ENCODE results near the gene FSTL4.

Gene FSTL4

GRCh38 chr5:133309166-133309795 is 303.1 kb downstream of the FSTL4 start:
- no peak for DNase-seq
- Histone ChIP-seq H3K9ac (ENCODE audit: low read length) (no peak overlapping the region), H3K36me3 (replicated peaks; ENCODE audit: insufficient read depth, low read length) (no peaks in the 10 kb centered on the region), H3K9me2 (replicated peaks; ENCODE audit: insufficient read depth, low read length) (no peaks in the 10 kb centered on the region), H3K79me2 (ENCODE audit: low read length) (no peaks in the 10 kb centered on the region), H3K4me2 (ENCODE audit: low read depth, low read length) (no peak overlapping the region), H3F3A (ENCODE audit: insufficient read depth, low read length) (peaks cover 9% of the 10 kb centered on the region), H3K27me3 (replicated peaks; ENCODE audit: insufficient read depth, low read length) (no peaks in the 10 kb centered on the region), H2AFZ (ENCODE audit: low read length) (no peak overlapping the region), H3K9me3 (replicated peaks; ENCODE audit: insufficient read depth, low read length) (no peaks in the 10 kb centered on the region), H3K4me3 (ENCODE audit: low read length) (no peak overlapping the region), H4K20me1 (ENCODE audit: insufficient read depth, low read length) (no peaks in the 10 kb centered on the region), H3K4me1 (ENCODE audit: low read length) (peaks cover 30% of the 10 kb centered on the region), H3K27ac (ENCODE audit: low read length) (0 out of 2 replicates have a peak overlapping the region, but pooled peaks have one; percentile 79)
- TF ChIP-seq CTCF (IDR thresholded peaks at IDR 0.05; ENCODE audit: low read length) = no peak
- TF ChIP-seq EZH2 (optimal IDR thresholded peaks at IDR 0.05; ENCODE audit: low read depth, low read length) = no peak
- TF ChIP-seq EZH2phosphoT487 (IDR thresholded peaks at IDR 0.05; ENCODE audit: low read length) = no peak

GRCh38 chr5:133307275-133307674 is 305.1 kb downstream of the FSTL4 start:
- H3K36me3 ChIP-seq (replicated peaks; ENCODE audit: insufficient read depth, low read length) = no peaks in the 10 kb centered on the region
- no peak overlapping the region for H3K4me3 ChIP-seq (ENCODE audit: low read length)
- H3K4me2 ChIP-seq (ENCODE audit: low read depth, low read length) = peak overlapping the region; percentile 59
- H3K79me2 ChIP-seq (ENCODE audit: low read length) = no peaks in the 10 kb centered on the region
- peak; percentile 95 for DNase-seq
- H3K9ac ChIP-seq (ENCODE audit: low read length) = peak overlapping the region; percentile 27; the same call in 1 of the 2 replicates
- TF ChIP-seq EZH2phosphoT487 (IDR thresholded peaks at IDR 0.05; ENCODE audit: low read length) (no peak), EZH2 (optimal IDR thresholded peaks at IDR 0.05; ENCODE audit: low read depth, low read length) (no peak), CTCF (IDR thresholded peaks at IDR 0.05; ENCODE audit: low read length) (no peak)
- H4K20me1 ChIP-seq (ENCODE audit: insufficient read depth, low read length) = no peaks in the 10 kb centered on the region
- H3K27ac ChIP-seq (ENCODE audit: low read length) = peak overlapping the region; percentile 79; the same call in 1 of the 2 replicates
- no peaks in the 10 kb centered on the region for H3K27me3 ChIP-seq (replicated peaks; ENCODE audit: insufficient read depth, low read length)
- H3F3A ChIP-seq (ENCODE audit: insufficient read depth, low read length) = peaks cover 9% of the 10 kb centered on the region
- peak overlapping the region; percentile 43 for H2AFZ ChIP-seq (ENCODE audit: low read length)
- H3K4me1 ChIP-seq (ENCODE audit: low read length) = peaks cover 35% of the 10 kb centered on the region
- H3K9me2 ChIP-seq (replicated peaks; ENCODE audit: insufficient read depth, low read length) = no peaks in the 10 kb centered on the region
- H3K9me3 ChIP-seq (replicated peaks; ENCODE audit: insufficient read depth, low read length) = no peaks in the 10 kb centered on the region

- Histone ChIP-seq H3K4me3 (ENCODE audit: low read length) (no peak overlapping the region), H3K9ac (ENCODE audit: low read length) (no peak overlapping the region), H3K4me2 (ENCODE audit: low read depth, low read length) (no peak overlapping the region), H3K9me3 (replicated peaks; ENCODE audit: insufficient read depth, low read length) (no peaks in the 10 kb centered on the region), H3K27me3 (replicated peaks; ENCODE audit: insufficient read depth, low read length) (no peaks in the 10 kb centered on the region), H2AFZ (ENCODE audit: low read length) (no peak overlapping the region), H3K4me1 (ENCODE audit: low read length) (peaks cover 35% of the 10 kb centered on the region), H3K9me2 (replicated peaks; ENCODE audit: insufficient read depth, low read length) (no peaks in the 10 kb centered on the region), H3K79me2 (ENCODE audit: low read length) (no peaks in the 10 kb centered on the region), H3K36me3 (replicated peaks; ENCODE audit: insufficient read depth, low read length) (no peaks in the 10 kb centered on the region), H3F3A (ENCODE audit: insufficient read depth, low read length) (peaks cover 9% of the 10 kb centered on the region), H4K20me1 (ENCODE audit: insufficient read depth, low read length) (no peaks in the 10 kb centered on the region), H3K27ac (ENCODE audit: low read length) (no peak overlapping the region)
- TF ChIP-seq EZH2phosphoT487 (IDR thresholded peaks at IDR 0.05; ENCODE audit: low read length) = no peak
- no peak for TF ChIP-seq EZH2 (optimal IDR thresholded peaks at IDR 0.05; ENCODE audit: low read depth, low read length)
- TF ChIP-seq CTCF (IDR thresholded peaks at IDR 0.05; ENCODE audit: low read length) = no peak
- no peak for DNase-seq
Observed at GRCh38 chr5:133304707-133305216, 307.6 kb downstream of the FSTL4 start.
